NCI-H1436 (cell line): ENCODE data around the gene MAST4.

Experiments used
- DNase-seq: peaks from one replicate; lab custom pipeline; 2025; lab: John Stamatoyannopoulos, UW

Gene MAST4

DNA sequence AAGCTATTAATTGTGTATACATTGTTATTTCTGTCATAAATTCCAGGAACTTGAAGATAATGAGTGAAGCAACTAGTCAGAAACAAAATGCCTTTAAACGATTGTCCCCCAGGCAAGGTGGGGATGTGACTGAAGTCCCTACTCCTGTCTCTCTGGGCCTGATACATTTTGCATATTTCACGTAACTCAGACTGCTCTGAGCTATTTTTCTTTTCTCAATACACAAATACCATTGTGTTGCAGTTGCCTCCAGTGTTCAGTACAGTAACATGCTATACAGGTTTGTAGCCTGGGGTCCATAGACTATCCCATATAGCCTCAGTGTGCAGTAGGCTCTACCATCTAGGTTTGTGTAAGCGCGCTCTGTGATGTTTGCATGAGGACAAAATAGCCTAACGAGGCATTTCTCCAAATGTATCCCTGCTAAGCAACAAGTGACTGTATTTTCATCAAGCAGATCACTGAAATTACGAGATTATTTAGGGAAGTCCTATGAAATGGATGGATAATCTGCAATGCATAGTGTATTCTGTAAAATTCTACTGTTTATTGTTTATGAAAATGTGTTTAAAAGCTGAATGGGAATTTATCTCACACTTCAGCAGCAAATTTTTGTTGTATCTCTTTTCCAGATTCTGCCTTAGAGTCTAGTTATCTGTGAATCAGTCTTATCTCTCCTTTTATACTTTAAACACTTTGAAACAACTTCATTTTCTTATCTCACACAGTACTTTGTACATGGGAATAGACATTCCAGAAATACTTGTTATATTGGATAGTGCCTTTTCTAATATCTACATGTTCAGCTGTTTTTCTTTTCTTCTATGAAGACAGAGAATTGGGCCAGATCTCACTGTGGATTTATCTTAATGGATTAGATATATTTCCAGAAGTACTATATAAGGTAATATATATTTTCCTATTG lies 449.9 kb downstream of the MAST4 start:
- DNase-seq: no peak

DNA sequence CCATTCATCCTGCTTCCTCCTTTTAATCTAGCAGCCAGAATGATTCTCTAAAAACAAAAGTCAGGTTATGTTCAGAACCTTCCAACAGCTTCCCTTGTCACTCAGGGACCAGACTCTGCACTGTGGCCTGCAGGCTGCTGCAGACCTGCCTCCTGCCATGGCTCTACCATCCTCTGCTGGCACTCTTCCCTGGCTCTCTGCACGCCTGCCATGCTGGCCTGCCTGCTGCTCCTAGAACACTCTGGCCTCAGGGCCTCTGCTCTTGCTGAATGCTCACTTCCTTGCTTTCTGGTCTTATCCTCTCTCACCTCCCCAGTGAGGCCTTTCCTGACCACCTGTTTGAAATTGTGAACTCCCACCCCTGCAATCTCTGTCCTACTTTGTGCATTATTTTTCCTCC lies 451.0 kb downstream of the MAST4 start:
- no peak for DNase-seq

- DNase-seq: no peak
Measured at GRCh38 chr5:67047616-67048015, 451.4 kb downstream of the MAST4 start.

DNA sequence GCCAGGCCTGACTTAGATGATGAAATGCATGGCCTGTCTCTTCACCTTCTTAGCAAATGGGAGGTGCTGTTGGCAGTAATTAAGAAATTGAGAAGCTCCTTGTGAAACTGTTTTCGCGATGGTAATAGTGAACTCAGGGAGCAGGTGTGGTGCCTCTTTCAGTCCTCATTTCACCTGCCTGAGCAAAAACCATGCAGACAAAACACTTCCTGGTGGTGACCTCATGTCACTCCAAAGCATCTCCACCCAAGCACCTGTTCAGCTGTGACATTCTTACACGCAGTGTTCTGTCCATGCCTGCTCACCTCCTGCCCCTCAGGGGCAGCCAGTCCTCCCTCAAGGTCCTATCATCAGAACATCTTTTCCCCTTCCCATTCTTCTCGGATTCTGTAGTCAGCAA lies 453.9 kb downstream of the MAST4 start:
- no peak for DNase-seq

DNA sequence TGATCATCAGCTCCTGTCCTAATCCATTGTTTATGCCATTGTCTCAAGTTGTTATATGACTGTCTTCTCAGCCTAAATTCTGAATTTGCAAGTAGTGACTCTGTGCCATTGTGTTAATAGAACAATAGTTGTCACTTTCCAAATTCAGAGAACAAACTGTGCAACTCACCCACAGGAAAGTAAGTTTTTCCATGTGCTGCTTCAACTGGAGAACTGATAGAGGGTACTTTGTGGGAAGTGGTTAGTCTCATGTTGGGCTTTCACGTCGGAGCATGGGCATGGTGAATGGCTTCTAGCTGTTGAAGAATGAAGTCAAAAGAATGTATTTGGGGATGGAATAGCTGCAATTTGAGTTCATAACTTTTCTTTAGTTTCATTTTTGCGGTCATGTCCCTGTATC lies 454.4 kb downstream of the MAST4 start:
- no peak for DNase-seq

- no peak for DNase-seq
Measured at GRCh38 chr5:67051164-67051563, 455.0 kb downstream of the MAST4 start.

- DNase-seq: no peak
Measured at GRCh38 chr5:67052034-67052433, 455.8 kb downstream of the MAST4 start.

GRCh38 chr5:67053229-67053628 lies 457.0 kb downstream of the MAST4 start:
- DNase-seq: no peak

DNA sequence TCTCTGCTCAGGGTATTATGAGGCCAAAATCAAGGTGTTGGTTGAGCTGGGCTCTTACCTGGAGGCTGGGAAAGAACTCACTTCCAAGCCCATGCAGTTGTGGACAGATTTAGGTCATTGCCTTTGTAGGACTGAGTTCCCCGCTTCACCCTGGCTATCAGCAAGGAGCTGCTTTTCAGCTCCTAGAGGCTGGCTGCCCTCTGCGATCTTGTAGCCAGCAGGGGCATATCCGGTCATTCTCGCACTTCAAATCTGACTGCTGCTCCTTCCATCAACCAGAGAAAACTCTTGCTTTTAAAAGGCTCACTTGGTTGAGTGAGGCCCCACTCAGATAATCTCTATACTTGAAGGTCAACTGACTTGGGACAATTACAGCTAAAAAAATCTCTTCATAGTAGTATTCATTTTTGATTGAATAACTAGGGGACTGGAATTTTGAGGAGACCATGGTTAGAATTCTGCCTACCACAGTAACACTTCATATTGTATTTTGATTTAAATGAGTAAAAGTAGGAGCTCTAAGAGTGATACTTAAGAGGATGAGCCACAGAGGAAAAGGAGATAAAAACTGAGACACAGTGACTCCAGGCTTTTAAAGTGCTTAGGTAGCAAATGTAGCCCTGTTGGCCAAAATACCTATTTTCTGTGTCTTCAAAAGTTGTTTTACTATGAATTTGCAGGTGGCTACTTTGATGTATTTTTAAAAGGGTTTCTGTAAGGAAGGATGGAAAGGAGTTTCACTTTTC lies 463.0 kb downstream of the MAST4 start:
- no peak for DNase-seq

- no peak for DNase-seq
Measured at GRCh38 chr5:67059744-67060490, 463.7 kb downstream of the MAST4 start.

GRCh38 chr5:67061511-67061910 lies 465.3 kb downstream of the MAST4 start:
- no peak for DNase-seq

- no peak for DNase-seq
Measured at GRCh38 chr5:67063055-67063454, 466.9 kb downstream of the MAST4 start.

GRCh38 chr5:67063791-67064190 lies 467.6 kb downstream of the MAST4 start:
- DNase-seq: no peak

DNA sequence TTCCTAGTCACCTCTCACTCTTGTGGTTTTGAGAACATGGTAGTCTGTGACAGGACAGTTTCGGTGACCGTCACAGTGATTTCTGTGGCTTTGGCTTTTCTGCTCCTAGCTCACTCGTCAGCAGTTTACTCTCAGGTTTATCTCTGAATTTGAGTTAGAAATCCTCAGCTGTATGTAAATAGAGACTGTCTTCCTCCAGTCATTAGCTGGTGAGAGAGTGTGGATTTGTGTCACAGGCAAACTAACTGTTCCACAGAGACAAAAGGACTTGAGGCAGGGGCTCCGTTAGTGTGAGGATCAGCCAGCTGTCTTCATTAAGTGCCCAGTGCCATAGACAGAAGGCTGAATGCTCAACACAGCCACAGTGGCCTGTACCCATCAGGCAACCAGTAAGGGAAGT lies 469.0 kb downstream of the MAST4 start:
- no peak for DNase-seq

GRCh38 chr5:67065696-67066095 lies 469.5 kb downstream of the MAST4 start:
- DNase-seq: no peak

GRCh38 chr5:67066815-67067214 lies 470.6 kb downstream of the MAST4 start:
- DNase-seq: no peak

GRCh38 chr5:67073045-67073680 lies 477.0 kb downstream of the MAST4 start:
- DNase-seq: no peak

GRCh38 chr5:67077296-67077695 lies 481.1 kb downstream of the MAST4 start:
- no peak for DNase-seq

DNA sequence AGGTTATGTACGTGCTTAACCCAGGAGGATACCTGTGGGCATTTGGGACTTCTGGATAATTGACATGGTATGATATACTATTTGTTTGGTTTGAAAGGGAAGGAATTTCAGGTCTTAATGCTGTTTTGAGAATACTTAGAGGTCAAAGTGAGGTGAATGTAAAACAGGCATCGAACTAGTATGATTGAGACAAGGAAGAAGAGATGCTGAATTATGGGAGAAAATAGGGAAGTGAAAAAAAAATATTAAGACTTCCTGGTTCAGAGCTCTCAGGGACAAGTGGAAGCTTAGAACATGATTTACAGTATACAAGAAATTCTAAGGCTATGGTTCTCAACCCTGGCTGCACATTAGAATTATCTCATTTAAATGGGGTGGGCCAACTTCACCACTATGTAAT lies 485.1 kb downstream of the MAST4 start:
- no peak for DNase-seq

DNA sequence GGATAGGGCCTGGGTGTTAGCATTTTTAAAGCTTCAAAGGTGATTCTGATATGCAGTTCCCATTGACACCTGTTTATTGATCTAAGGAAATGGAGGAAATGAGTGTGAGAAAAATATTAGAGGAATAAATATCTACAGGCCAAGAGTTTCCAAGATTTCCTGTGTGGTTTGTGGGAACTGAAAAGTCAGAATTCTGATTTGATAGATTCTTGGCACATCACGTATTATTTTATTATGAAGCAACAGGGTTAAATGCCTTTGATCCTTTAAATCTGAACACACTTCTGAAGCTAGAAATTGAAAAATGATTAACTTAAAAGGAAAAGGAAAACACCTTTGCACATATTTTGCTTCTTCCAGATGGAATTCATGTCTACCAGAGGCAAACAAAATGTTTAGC lies 486.7 kb downstream of the MAST4 start:
- no peak for DNase-seq

DNA sequence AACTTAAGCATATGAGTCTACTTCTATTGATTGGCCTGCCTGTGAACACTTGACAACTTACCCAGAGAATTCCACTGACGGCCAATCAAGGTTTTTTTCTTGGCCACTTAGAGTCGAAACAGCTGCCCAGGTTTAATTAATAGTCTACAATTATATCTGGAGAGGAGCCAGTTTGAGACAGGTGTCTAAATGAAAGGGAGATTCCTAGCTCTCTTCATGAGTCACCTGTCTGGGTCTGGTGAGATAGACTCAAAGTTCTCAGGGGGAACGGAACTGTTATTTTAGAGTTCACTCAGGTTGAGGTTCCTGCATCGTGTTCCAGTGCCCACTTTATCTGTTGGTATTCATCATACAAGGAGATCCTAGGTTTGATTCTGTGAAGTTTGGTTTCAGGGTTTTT lies 489.4 kb downstream of the MAST4 start:
- DNase-seq: peak; percentile 50

DNA sequence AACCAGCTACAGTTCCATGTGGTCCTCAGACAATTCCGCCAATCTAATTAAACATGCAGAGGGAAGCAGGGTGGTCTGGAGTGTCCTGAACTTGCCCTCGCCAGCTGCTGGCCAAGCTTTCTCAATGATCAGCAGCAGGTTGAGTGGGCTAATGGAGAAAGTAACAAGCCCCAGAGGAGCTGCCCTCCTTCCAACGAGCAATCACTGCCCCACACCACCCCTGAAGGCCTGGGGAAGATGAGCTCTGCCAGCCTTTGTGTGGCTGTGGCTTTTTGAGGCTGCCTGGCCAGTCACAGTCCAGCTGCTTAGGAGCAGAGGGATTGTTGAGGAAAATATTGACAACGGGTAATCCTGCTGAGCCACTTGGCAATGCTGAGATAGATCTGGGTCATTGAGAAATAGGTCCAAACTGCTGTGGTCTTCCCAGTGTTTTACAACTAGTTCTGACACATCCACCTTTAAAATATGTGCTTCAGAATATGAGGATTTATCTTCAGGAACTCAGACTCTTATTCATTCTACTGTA lies 493.1 kb downstream of the MAST4 start:
- no peak for DNase-seq
